ENCODE measurements around the gene STOX2.

The STOX2 gene

DNA sequence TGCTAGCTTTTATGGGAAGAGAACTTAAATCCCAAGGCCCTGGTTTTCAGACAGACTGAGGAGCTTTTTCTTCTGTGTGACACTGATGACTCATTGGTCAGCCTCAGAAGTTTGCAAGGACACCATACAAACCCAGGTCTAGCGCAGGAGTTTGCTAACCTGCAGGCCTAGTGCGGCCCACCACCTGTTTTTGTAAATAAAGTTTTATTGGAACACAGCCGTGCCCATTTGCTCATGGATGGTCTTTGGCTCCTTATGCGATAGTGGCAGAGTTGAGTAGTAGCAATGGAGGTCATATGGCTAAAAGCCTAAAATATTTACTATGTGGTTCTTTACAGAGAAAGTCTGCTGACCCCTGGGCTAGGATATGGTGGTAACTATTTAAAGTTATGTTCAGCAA is 98.3 kb downstream of the STOX2 start:
- H3K4me1 ChIP-seq (ENCODE audit: low read length): no peaks in the 10 kb centered on the region
- no peak overlapping the region for H2AFZ ChIP-seq (ENCODE audit: low read depth, low read length)
- no peak overlapping the region for H3K27ac ChIP-seq (ENCODE audit: low read length)
- H3K79me2 ChIP-seq (ENCODE audit: low read length): no peaks in the 10 kb centered on the region
- no peak for TF ChIP-seq EZH2phosphoT487 (IDR thresholded peaks at IDR 0.05; ENCODE audit: low read depth)
- H3K36me3 ChIP-seq (replicated peaks; ENCODE audit: low read depth, low read length): no peaks in the 10 kb centered on the region
- no peak overlapping the region for H3K9ac ChIP-seq (ENCODE audit: low read length)
- no peak overlapping the region for H3K4me3 ChIP-seq (ENCODE audit: low read length)
- no peaks in the 10 kb centered on the region for H3K9me3 ChIP-seq (ENCODE audit: insufficient read depth, low read length)
- no peaks in the 10 kb centered on the region for H4K20me1 ChIP-seq (ENCODE audit: insufficient read depth, low read length)
- H3K4me2 ChIP-seq (ENCODE audit: low read length): no peak overlapping the region
- no peaks in the 10 kb centered on the region for H3K27me3 ChIP-seq (ENCODE audit: low read depth, low read length)

DNA sequence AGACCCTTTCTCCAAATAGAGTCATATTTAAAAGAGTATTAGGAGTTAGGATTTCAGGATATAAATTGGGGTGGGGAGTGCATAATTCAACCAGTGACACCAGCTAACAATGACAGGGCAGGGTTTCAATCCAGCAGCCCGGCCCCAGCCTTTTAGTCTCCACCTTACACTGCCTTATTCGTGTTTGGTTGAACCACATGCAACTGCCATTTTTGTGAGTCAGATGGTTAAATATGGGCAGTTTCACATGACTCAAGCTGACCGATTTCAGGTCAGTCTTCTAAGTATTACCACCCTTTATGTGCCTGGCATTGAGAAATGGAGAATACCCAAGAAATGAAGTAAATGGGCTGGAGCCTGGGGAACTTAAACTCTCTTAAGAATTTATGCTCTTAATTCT is 102.8 kb downstream of the STOX2 start:
- no peaks in the 10 kb centered on the region for H3K4me1 ChIP-seq (ENCODE audit: low read length)
- no peak overlapping the region for H2AFZ ChIP-seq (ENCODE audit: low read depth, low read length)
- no peak overlapping the region for H3K27ac ChIP-seq (ENCODE audit: low read length)
- H3K4me3 ChIP-seq (ENCODE audit: low read length): no peak overlapping the region
- H3K27me3 ChIP-seq (ENCODE audit: low read depth, low read length): no peaks in the 10 kb centered on the region
- H3K4me2 ChIP-seq (ENCODE audit: low read length): no peak overlapping the region
- TF ChIP-seq, protein P1, sequence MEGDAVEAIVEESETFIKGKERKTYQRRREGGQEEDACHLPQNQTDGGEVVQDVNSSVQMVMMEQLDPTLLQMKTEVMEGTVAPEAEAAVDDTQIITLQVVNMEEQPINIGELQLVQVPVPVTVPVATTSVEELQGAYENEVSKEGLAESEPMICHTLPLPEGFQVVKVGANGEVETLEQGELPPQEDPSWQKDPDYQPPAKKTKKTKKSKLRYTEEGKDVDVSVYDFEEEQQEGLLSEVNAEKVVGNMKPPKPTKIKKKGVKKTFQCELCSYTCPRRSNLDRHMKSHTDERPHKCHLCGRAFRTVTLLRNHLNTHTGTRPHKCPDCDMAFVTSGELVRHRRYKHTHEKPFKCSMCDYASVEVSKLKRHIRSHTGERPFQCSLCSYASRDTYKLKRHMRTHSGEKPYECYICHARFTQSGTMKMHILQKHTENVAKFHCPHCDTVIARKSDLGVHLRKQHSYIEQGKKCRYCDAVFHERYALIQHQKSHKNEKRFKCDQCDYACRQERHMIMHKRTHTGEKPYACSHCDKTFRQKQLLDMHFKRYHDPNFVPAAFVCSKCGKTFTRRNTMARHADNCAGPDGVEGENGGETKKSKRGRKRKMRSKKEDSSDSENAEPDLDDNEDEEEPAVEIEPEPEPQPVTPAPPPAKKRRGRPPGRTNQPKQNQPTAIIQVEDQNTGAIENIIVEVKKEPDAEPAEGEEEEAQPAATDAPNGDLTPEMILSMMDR (IDR thresholded peaks at IDR 0.05; ENCODE audit: low read depth, low read length): no peak
- TF ChIP-seq EZH2phosphoT487 (IDR thresholded peaks at IDR 0.05; ENCODE audit: low read depth): no peak
- no peaks in the 10 kb centered on the region for H4K20me1 ChIP-seq (ENCODE audit: insufficient read depth, low read length)
- no peak overlapping the region for H3K9ac ChIP-seq (ENCODE audit: low read length)
- no peaks in the 10 kb centered on the region for H3K79me2 ChIP-seq (ENCODE audit: low read length)
- no peaks in the 10 kb centered on the region for H3K36me3 ChIP-seq (replicated peaks; ENCODE audit: low read depth, low read length)
- no peaks in the 10 kb centered on the region for H3K9me3 ChIP-seq (ENCODE audit: insufficient read depth, low read length)

DNA sequence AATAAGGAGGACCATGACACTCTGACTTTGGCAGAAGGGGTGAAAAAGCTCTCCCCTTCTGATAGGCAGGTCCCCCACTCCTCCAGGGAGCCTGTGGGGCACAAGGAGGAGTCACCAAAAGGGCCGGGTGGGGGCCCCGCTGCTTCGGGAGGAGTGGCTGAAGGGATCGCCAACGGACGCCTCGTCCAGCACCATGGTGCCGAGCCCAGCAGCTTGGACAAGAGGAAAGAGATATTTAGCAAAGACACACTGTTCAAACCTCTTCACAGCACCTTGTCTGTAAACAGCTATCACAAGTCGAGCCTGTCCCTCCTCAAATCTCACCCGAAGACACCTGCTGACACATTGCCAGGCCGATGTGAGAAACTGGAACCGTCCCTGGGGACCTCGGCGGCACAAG is 105.6 kb downstream of the STOX2 start:
- H3K36me3 ChIP-seq (replicated peaks; ENCODE audit: low read depth, low read length): no peaks in the 10 kb centered on the region
- no peak overlapping the region for H3K4me3 ChIP-seq (ENCODE audit: low read length)
- H4K20me1 ChIP-seq (ENCODE audit: insufficient read depth, low read length): no peaks in the 10 kb centered on the region
- H3K9me3 ChIP-seq (ENCODE audit: insufficient read depth, low read length): no peaks in the 10 kb centered on the region
- no peak for TF ChIP-seq EZH2phosphoT487 (IDR thresholded peaks at IDR 0.05; ENCODE audit: low read depth)
- TF ChIP-seq, protein P1 (IDR thresholded peaks at IDR 0.05; ENCODE audit: low read depth, low read length): no peak
- H3K9ac ChIP-seq (ENCODE audit: low read length): no peak overlapping the region
- H3K27ac ChIP-seq (ENCODE audit: low read length): no peak overlapping the region
- no peaks in the 10 kb centered on the region for H3K27me3 ChIP-seq (ENCODE audit: low read depth, low read length)
- no peak overlapping the region for H3K4me2 ChIP-seq (ENCODE audit: low read length)
- no peaks in the 10 kb centered on the region for H3K4me1 ChIP-seq (ENCODE audit: low read length)
- no peak overlapping the region for H2AFZ ChIP-seq (ENCODE audit: low read depth, low read length)
- H3K79me2 ChIP-seq (ENCODE audit: low read length): no peaks in the 10 kb centered on the region

DNA sequence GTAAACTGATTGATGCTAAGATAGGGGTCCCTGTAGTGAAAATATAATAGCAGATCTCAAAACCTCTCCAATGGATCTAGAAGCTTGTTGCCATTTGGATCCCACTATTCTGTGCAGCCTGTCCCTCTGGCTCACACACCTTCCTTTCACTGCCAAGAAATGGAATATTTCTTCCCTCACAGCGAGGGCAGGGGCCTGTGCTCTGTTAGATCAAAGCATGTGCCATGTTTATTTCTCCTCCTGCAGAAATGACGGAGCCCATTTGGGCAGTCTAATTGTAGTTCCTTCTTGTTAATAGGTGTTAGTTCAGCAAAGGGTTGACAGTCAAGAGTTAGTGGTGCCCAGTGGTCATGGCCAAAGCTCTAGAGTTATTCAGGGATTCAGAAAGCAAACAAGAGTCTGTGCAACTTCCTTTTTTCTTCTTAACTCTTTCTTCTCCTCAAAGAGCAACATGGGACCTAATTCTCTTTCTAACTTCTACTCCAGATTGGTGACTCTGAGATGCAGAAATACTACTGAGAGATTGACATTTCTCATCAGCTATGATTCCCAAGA is 106.8 kb downstream of the STOX2 start:
- H3K79me2 ChIP-seq (ENCODE audit: low read length): no peaks in the 10 kb centered on the region
- H3K27ac ChIP-seq (ENCODE audit: low read length): no peak overlapping the region
- H2AFZ ChIP-seq (ENCODE audit: low read depth, low read length): no peak overlapping the region
- no peaks in the 10 kb centered on the region for H3K27me3 ChIP-seq (ENCODE audit: low read depth, low read length)
- H3K4me1 ChIP-seq (ENCODE audit: low read length): no peaks in the 10 kb centered on the region
- H3K4me3 ChIP-seq (ENCODE audit: low read length): no peak overlapping the region
- H4K20me1 ChIP-seq (ENCODE audit: insufficient read depth, low read length): no peaks in the 10 kb centered on the region
- H3K9ac ChIP-seq (ENCODE audit: low read length): no peak overlapping the region
- H3K4me2 ChIP-seq (ENCODE audit: low read length): no peak overlapping the region
- no peaks in the 10 kb centered on the region for H3K9me3 ChIP-seq (ENCODE audit: insufficient read depth, low read length)
- no peaks in the 10 kb centered on the region for H3K36me3 ChIP-seq (replicated peaks; ENCODE audit: low read depth, low read length)
- TF ChIP-seq EZH2phosphoT487 (IDR thresholded peaks at IDR 0.05; ENCODE audit: low read depth): no peak

DNA sequence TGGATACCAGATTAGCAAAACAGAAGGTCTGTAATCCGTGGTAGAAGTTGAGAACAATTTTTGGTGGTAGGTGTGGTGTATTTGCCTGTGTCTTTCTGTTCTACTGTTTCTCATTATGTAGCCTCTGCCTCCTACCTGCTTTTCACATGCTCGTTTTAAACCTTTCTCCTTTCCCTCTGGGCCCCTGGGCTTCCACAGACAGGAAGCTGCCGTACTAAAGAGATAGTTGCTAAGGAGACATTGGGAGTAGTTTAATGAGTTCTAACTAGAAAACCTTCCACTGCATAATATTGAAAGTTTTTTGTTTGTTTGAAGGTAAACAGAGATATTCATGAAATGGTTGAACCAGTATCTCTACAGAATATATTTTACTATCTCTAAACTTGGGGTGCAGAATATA is 107.8 kb downstream of the STOX2 start:
- Histone ChIP-seq H3K4me3 (ENCODE audit: low read length) (no peak overlapping the region), H3K27ac (ENCODE audit: low read length) (no peak overlapping the region), H3K9ac (ENCODE audit: low read length) (no peak overlapping the region), H4K20me1 (ENCODE audit: insufficient read depth, low read length) (no peaks in the 10 kb centered on the region), H2AFZ (ENCODE audit: low read depth, low read length) (no peak overlapping the region), H3K36me3 (replicated peaks; ENCODE audit: low read depth, low read length) (no peaks in the 10 kb centered on the region), H3K4me2 (ENCODE audit: low read length) (no peak overlapping the region), H3K4me1 (ENCODE audit: low read length) (no peaks in the 10 kb centered on the region), H3K9me3 (ENCODE audit: insufficient read depth, low read length) (no peaks in the 10 kb centered on the region), H3K79me2 (ENCODE audit: low read length) (no peaks in the 10 kb centered on the region), H3K27me3 (ENCODE audit: low read depth, low read length) (no peaks in the 10 kb centered on the region)
- TF ChIP-seq, protein P1 (IDR thresholded peaks at IDR 0.05; ENCODE audit: low read depth, low read length): no peak
- no peak for TF ChIP-seq EZH2phosphoT487 (IDR thresholded peaks at IDR 0.05; ENCODE audit: low read depth)

All from OCI-LY3 (cell line).